Activated CD8-positive, alpha-beta memory T cell treated with anti-CD3 and anti-CD28 coated beads for 4 hours (primary cell): ENCODE results near the gene HIPK2.

ENCODE experiments used
- DNase-seq, 2 donors: peaks; one replicate each; pipeline ENCODE4 v3.0.0-alpha.2; 2020; ENCODE audit warnings: low read depth in 2 of 2

Gene HIPK2

GRCh38 chr7:139735912-139736595 lies 41.7 kb downstream of the HIPK2 start:
- no peak for DNase-seq

GRCh38 chr7:139735466-139735865 lies 42.3 kb downstream of the HIPK2 start:
- DNase-seq: no peak

DNA sequence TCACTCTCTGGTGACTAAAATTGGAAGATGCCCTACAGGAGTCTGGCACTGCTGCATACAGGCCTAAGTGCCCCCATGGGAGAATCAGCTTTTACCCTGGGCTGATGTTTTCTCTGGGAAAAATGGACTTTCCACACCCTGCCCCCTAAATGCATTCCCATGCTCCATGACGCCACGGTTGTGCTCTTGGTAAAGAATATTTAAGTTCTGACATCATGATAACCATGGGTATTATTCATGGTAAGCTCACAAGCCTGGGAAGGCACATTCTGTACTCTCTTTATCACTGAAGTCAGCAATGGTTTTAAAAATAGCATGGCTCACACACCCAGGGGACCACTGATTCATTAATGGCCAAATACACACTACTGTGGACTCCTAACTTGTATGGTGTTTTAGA lies 43.4 kb downstream of the HIPK2 start:
- DNase-seq: no peak

GRCh38 chr7:139733751-139734150 lies 44.0 kb downstream of the HIPK2 start:
- no peak for DNase-seq

- DNase-seq: no peak
Observed at GRCh38 chr7:139732471-139733167, 45.2 kb downstream of the HIPK2 start.

GRCh38 chr7:139731802-139732470 lies 45.9 kb downstream of the HIPK2 start:
- DNase-seq: no peak

DNA sequence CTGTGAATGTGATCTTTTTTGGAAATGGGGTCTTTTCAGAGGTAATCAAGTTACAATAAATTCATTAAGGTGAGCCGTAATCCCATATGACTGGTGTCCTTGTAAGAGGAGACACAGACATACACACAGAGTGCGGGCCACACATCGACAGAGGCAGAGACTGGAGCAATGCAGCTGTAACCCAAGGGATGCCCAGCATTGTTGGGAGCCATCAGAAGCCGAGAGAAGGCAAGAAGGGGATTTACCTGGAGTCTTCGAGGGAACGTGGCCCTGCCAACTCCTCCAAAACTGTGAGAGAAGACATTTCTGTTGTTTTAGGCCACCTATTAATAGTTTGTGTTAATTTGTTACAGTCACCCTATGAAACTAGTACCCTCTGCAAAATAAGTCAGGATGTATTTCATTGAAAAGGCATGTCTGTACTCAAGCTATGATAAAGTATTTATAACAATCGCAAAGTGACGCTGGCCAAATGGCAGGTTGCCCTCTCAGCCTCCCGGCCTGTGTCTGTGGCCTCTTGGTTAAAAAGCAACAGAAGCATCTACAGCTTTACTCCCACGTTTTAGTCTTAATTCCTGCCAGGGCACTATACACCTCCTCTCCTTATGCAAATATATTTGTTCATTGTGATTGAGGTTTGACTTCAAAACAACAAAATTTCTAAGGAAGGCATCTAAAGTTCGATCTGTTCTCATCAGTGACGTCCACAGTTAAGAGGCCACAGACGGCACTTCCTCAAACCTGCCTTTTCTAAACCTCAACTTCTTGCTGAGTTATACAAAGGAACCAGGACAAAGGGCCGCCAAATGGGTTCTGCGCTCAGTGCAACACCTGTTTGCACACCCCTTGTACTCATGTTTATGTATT lies 46.8 kb downstream of the HIPK2 start:
- DNase-seq: no peak

GRCh38 chr7:139728203-139728602 lies 49.6 kb downstream of the HIPK2 start:
- no peak for DNase-seq

DNA sequence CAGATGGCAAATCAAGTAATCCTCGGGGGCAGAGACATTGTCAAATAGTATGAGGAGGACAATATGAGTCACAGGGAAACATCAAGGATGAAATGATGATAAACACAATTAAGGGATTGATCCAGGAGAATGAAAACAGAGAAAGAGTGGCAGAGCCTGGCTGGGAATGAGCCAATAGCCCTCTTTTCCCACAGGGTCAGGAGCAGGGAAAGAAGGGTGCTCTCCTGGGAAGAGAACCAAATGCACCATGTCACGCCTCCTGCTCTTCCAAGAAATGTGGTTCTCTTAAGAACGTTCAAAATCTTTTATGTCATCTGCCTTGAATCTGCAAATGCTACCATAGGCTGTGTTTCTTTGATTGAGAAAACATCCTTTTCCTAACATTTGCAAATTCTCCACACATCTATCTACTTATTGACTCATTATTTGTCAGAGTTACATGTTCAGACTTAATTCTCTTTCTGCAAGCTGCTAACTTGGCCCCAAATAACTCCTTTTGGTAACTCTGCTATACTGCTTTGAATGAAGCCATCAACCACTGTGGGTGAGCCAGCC lies 50.6 kb downstream of the HIPK2 start:
- DNase-seq: no peak

DNA sequence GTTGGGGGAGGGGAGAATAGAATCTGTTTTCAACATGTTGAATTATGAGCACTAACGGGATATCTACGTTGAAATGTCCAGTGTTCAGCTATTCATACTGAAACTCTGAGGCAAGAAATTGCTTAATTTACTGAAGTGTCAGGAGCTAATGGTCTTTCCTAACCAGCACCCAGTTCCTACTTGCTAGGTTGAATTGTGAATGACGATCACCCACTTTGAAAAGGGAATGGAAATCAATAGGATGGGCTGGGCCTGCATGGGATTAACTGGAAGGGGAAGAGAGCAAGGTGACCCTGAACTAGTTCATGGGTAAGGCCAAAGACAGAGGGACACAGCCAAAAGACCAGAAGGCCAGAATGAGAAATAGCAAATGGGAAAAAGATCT lies 51.3 kb downstream of the HIPK2 start:
- no peak for DNase-seq

GRCh38 chr7:139725858-139726484 lies 51.8 kb downstream of the HIPK2 start:
- no peak for DNase-seq

- DNase-seq: no peak
Observed at GRCh38 chr7:139725077-139725476, 52.7 kb downstream of the HIPK2 start.

DNA sequence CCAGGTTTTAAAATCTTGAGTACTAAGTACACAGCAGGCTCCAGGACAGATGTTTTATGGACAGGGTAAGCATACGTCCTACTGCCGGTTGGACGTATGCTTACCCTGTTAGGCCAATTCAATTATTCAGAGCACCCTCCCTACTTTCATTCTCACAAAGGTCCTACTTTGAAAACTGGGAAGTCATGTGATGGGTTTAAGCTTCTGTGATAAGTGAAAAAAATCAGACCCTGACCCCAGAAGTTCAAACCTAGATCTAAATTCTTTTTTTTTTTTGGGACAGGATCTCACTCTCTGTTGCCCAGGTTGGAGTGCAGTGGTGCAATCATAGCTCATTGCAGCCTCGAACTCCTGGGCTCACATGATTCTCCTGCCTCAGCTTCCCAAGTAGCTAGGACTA lies 55.2 kb downstream of the HIPK2 start:
- DNase-seq: no peak

DNA sequence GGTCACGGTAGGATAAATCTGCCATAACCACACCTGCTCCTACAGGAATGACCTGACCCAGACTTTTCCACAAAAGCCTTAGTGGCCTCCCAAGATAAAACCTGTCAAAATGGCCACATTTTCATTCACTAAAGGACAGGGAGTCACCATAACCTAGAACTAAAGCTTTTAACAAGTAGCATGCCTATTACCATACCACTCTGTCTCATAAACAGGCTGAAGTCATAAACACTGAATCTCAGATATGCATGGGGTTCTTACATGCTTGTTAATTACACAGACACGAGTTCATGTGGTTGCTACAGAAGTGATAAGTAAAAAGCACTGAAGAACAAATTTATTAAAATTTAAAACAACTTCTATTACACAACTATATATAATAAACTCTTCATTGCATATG lies 56.0 kb downstream of the HIPK2 start:
- DNase-seq: no peak

- no peak for DNase-seq
Observed at GRCh38 chr7:139721417-139721816, 56.4 kb downstream of the HIPK2 start.

GRCh38 chr7:139720705-139721231 lies 57.0 kb downstream of the HIPK2 start:
- no peak for DNase-seq

GRCh38 chr7:139720186-139720585 lies 57.6 kb downstream of the HIPK2 start:
- DNase-seq: no peak

DNA sequence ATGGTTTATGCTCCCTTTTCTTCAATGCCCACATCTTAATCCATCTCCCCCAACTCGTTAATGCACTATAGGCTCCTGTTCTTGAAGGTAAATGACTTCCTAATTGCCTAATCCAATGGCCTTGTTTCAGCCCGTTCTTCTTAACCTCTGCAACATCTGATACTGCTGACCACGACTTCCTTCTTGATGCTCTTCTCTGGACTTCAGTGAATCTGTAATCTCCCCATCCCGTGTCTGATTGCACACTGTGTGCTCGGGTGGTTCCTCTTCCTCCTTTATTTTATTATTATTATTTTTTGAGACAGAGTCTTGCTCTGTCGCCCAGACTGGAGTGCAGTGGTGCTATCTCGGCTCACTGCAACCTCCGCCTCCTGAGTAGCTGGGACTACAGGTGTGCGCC lies 58.9 kb downstream of the HIPK2 start:
- DNase-seq: no peak

DNA sequence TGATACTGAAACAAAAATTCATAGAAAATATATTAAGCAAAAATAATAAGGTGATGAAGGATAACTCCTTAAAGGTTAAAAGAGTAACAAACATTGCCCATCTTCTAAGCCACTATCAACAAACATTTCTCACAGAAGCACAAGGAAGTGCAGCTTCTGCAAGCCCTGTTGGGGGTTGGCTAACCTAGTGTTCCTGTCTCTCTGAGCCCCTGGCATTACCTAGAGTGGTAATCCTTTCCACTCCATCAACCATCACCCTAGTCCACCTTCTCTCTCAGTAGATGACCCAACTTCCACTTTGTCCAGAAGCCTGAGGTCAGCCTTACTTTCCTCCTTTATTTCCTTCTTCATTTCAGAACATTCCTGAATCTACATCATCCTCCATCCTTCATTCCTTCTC lies 59.7 kb downstream of the HIPK2 start:
- no peak for DNase-seq

DNA sequence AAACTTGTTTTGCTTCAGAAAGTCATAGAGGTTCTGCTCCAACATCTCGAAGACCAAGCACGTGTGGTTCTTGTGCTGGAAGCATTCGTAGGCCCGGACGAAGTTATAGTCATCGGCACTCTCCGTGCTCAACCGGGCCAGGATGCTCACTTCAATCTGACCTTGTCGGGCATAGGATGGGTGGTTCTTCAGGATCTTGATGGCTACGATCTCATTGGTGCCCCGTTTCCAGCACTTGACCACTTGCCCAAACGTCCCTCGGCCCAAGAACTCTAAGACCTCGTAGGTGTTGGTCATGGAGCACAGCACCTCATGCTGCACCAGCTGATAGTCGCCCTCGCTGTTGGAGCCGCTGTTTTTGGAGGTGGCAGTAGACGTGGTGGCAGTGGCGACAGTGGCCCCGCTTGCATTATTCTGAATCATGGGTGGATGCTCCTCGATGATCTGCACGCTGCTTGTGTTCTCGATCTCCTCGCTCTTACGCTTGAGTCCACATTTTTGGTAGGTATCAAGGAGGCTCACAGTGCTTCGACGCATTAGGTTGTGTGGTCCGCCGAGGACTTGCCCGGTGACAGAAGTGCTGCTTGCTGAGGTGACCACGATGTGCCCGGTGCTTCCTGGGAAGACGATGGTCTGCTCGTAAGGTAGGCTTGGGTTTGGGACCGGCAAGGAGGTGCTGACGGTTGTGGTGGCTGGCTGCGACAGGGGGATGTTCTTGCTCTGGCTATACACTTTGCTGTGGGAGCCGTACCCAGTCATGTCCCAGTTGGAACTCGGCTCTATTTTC lies 61.4 kb downstream of the HIPK2 start:
- DNase-seq: no peak
